OCI-LY3 (cell line): ENCODE measurements around the gene ATG10.
"Not testable (repeated sequence)": the region's sequence is repeated elsewhere in the genome, so short reads cannot be mapped to it uniquely, and the experiment has no call there.

ENCODE experiments used
- H2AFZ ChIP-seq: fragments of 200-600, 300-600 bp; shearing (Covaris generic); 2 replicates; pipeline ENCODE4 v1.6.0; 2014; ENCODE audit warnings: antibody characterized with exemption, low read depth, low read length
- H3K27ac ChIP-seq: fragments of 200-600, 300-600 bp; sonication (generic); 2 replicates; pipeline ENCODE4 v1.5.1; 2014; ENCODE audit warnings: mild to moderate bottlenecking, low read length, moderate library complexity, mixed read lengths
- H3K27me3 ChIP-seq: fragments of 200-600, 300-600 bp; sonication (generic); 2 replicates; pipeline ENCODE4 v1.6.1; 2014; ENCODE audit warnings: low read depth, low read length, mixed read lengths
- H3K36me3 ChIP-seq: fragments of 200-600, 300-600 bp; sonication (generic); replicated peaks from 2 replicates; pipeline ENCODE3; 2014; ENCODE audit warnings: low read depth, low read length, mixed read lengths
- H3K4me1 ChIP-seq: fragments of 300-600, 200-600 bp; sonication (generic); 2 replicates; pipeline ENCODE4 v1.6.1; 2014; ENCODE audit warnings: low read length, mixed read lengths
- H3K4me2 ChIP-seq: fragments of 200-600, 300-600 bp; sonication (generic); 2 replicates; pipeline ENCODE4 v1.6.1; 2014; ENCODE audit warnings: low read length, mixed read lengths
- H3K4me3 ChIP-seq: fragments of 300-600, 200-600 bp; sonication (generic); 2 replicates; pipeline ENCODE4 v1.5.1; 2014; ENCODE audit warnings: antibody characterized with exemption, mild to moderate bottlenecking, low read length, moderate library complexity
- H3K79me2 ChIP-seq: fragments of 300-600, 200-600 bp; shearing (Covaris generic); 2 replicates; pipeline ENCODE4 v1.6.1; 2014; ENCODE audit warnings: mild to moderate bottlenecking, low read length, mixed read lengths
- H3K9ac ChIP-seq: fragments of 300-600, 200-600 bp; shearing (Covaris generic); 2 replicates; pipeline ENCODE4 v1.6.0; 2014; ENCODE audit warnings: mild to moderate bottlenecking, low read length, moderate library complexity
- H3K9me3 ChIP-seq: fragments of 200-600, 300-600 bp; shearing (Covaris generic); 2 replicates; pipeline ENCODE4 v1.6.1; 2014; ENCODE audit warnings: low read length, mixed read lengths; ENCODE audit not compliant: insufficient read depth
- H4K20me1 ChIP-seq: fragments of 200-600, 300-600 bp; sonication (generic); 2 replicates; pipeline ENCODE4 v1.6.1; 2016; ENCODE audit warnings: low read length, mixed read lengths; ENCODE audit not compliant: insufficient read depth
- EZH2phosphoT487 ChIP-seq: fragments of 200-600 bp; shearing (Covaris generic); IDR thresholded peaks from 2 replicates; pipeline ENCODE4 v1.6.1; 2018; ENCODE audit warnings: antibody characterized with exemption, mixed run types, low read depth
- TF ChIP-seq, protein P1 (sequence below): fragments of 200-600, 300-600 bp; sonication (generic); IDR thresholded peaks from 2 replicates; pipeline ENCODE4 v1.5.1; 2014; ENCODE audit warnings: antibody characterized with exemption, low read length, low read depth

The ATG10 gene

GRCh38 chr5:82257729-82258128 lies 285.9 kb downstream of the ATG10 start:
- peaks cover 63% of the 10 kb centered on the region for H3K4me1 ChIP-seq
- peak overlapping the region; percentile 100 for H3K27ac ChIP-seq
- H3K36me3 ChIP-seq, result no peaks in the 10 kb centered on the region
- peak overlapping the region; percentile 97 for H3K4me2 ChIP-seq
- H2AFZ ChIP-seq, result 0 out of 2 replicates have a peak overlapping the region, but pooled peaks have one; percentile 34
- H3K9ac ChIP-seq, result peak overlapping the region; percentile 66
- no peaks in the 10 kb centered on the region for H3K27me3 ChIP-seq
- no peaks in the 10 kb centered on the region for H3K9me3 ChIP-seq
- TF ChIP-seq, protein P1, sequence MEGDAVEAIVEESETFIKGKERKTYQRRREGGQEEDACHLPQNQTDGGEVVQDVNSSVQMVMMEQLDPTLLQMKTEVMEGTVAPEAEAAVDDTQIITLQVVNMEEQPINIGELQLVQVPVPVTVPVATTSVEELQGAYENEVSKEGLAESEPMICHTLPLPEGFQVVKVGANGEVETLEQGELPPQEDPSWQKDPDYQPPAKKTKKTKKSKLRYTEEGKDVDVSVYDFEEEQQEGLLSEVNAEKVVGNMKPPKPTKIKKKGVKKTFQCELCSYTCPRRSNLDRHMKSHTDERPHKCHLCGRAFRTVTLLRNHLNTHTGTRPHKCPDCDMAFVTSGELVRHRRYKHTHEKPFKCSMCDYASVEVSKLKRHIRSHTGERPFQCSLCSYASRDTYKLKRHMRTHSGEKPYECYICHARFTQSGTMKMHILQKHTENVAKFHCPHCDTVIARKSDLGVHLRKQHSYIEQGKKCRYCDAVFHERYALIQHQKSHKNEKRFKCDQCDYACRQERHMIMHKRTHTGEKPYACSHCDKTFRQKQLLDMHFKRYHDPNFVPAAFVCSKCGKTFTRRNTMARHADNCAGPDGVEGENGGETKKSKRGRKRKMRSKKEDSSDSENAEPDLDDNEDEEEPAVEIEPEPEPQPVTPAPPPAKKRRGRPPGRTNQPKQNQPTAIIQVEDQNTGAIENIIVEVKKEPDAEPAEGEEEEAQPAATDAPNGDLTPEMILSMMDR, result no peak
- no peak for TF ChIP-seq EZH2phosphoT487
- H3K4me3 ChIP-seq, result peak overlapping the region; percentile 39
- H3K79me2 ChIP-seq, result no peaks in the 10 kb centered on the region
- H4K20me1 ChIP-seq, result no peaks in the 10 kb centered on the region

- Histone ChIP-seq H2AFZ (no peak overlapping the region), H3K4me3 (no peak overlapping the region), H3K4me2 (0 out of 2 replicates have a peak overlapping the region, but pooled peaks have one; percentile 10)
Observed at GRCh38 chr5:82259172-82259800, 287.5 kb downstream of the ATG10 start.

GRCh38 chr5:82265047-82265446 lies 293.2 kb downstream of the ATG10 start:
- Histone ChIP-seq H3K4me2 (no peak overlapping the region), H3K36me3 (peaks cover 11% of the 10 kb centered on the region), H3K27me3 (no peaks in the 10 kb centered on the region), H3K4me1 (peaks cover 2% of the 10 kb centered on the region), H3K27ac (no peak overlapping the region), H3K4me3 (no peak overlapping the region), H3K9me3 (no peaks in the 10 kb centered on the region), H3K79me2 (no peaks in the 10 kb centered on the region), H2AFZ (no peak overlapping the region), H4K20me1 (no peaks in the 10 kb centered on the region), H3K9ac (no peak overlapping the region)
- no peak for TF ChIP-seq EZH2phosphoT487
- TF ChIP-seq, protein P1, result no peak

More at GRCh38 chr5:82259172-82259800, 287.5 kb downstream of the ATG10 start:
- Histone ChIP-seq H3K36me3 (no peaks in the 10 kb centered on the region), H3K4me1 (peaks cover 57% of the 10 kb centered on the region), H4K20me1 (no peaks in the 10 kb centered on the region), H3K9ac (peak overlapping the region; percentile 26; the same call in 1 of the 2 replicates), H3K79me2 (no peaks in the 10 kb centered on the region), H3K27me3 (no peaks in the 10 kb centered on the region), H3K27ac (peak overlapping the region; percentile 43), H3K9me3 (no peaks in the 10 kb centered on the region)
- no peak for TF ChIP-seq EZH2phosphoT487
- TF ChIP-seq, protein P1, result peak; percentile 62

GRCh38 chr5:82267297-82267933 lies 295.6 kb downstream of the ATG10 start:
- not testable (repeated sequence) for H4K20me1 ChIP-seq, H3K79me2 ChIP-seq, H3K4me3 ChIP-seq, H3K4me1 ChIP-seq, H3K27me3 ChIP-seq, H3K27ac ChIP-seq, H3K9ac ChIP-seq, H3K4me2 ChIP-seq, H3K9me3 ChIP-seq, H2AFZ ChIP-seq
- peaks cover 11% of the 10 kb centered on the region for H3K36me3 ChIP-seq

DNA sequence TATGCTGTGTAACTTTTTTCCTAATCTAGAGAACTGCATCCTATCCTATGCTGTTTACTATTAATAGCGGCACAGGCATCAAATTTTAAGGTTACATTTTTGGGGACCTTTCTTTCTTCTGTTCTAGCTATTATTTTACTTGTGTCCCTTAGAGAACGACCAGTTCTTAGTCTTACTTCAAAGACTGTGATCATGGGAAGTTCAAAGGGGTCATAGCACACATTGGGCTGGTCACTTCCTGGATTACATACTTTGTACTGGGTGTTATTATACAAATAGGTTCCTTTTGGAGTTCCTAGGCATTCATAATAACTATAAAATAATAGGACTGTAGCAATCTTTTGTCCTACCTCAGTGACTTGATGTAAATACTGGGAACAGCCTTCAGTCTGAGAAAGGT lies 297.5 kb downstream of the ATG10 start:
- not testable (repeated sequence) for H3K27ac ChIP-seq
- peaks cover 18% of the 10 kb centered on the region for H3K79me2 ChIP-seq
- H3K36me3 ChIP-seq, result peaks cover 18% of the 10 kb centered on the region

DNA sequence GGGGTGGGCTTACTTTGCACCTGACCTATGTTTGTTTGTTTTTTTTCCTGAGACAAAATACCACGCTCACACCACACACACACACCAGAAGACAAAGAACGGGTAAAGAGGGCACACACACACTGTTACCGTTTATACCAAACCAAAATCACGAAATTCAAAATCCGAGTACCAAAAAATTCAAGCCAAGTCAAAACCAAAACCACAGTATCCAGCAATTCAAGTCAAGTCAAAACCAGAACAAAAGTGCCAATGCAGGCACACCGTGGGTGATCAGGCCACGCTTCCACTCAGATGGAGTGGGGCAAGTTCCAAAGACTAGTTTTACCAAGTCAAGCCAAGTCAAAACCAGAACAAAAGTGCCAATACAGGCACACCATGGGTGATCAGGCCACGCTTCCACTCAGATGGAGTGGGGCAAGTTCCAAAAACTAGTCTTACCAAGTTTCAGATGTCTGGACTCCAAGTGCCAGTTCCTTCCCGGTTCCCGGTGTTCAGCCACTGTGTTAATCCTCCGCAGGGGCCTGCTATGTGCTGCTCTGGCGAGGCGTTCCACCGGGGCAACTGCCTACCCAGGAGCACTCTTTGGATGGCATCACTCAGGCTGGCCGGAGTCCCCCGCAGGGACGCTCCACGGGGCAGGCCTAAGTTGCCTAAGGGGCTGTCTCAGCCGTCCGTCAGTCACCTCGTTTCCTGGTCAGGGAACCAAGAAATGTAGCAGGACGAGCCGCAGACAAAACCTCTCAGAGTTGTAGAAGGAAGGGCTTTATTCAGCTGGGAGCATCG lies 300.9 kb downstream of the ATG10 start:
- H4K20me1 ChIP-seq, H2AFZ ChIP-seq, H3K9me3 ChIP-seq, H3K27me3 ChIP-seq: not testable (repeated sequence)
- Histone ChIP-seq H3K79me2 (peaks cover 52% of the 10 kb centered on the region), H3K9ac (peak overlapping the region; percentile 46; the same call in 1 of the 2 replicates), H3K4me3 (peak overlapping the region; percentile 35), H3K36me3 (peaks cover 42% of the 10 kb centered on the region), H3K27ac (peak overlapping the region; percentile 89), H3K4me2 (peak overlapping the region; percentile 59), H3K4me1 (peaks cover 43% of the 10 kb centered on the region)

More for the DNA sequence above, 297.5 kb downstream of the ATG10 start:
- not testable (repeated sequence) for H3K9me3 ChIP-seq, H3K9ac ChIP-seq, H4K20me1 ChIP-seq, H2AFZ ChIP-seq, H3K27me3 ChIP-seq, H3K4me2 ChIP-seq, H3K4me3 ChIP-seq
- H3K4me1 ChIP-seq, result peaks cover 21% of the 10 kb centered on the region
